GM18505 (cell line): Measurements from ENCODE around the gene TMEM179.
"Not testable (repeated sequence)": the region's sequence is repeated elsewhere in the genome, so short reads cannot be mapped to it uniquely, and the experiment has no call there.

Source experiments
- ATAC-seq: cut with Tn5 transposase; IDR thresholded peaks from one replicate; pipeline ENCODE4 v1.9.1; 2021; ENCODE audit not compliant: unreplicated experiment
- POLR2A ChIP-seq: IDR thresholded peaks from 4 replicates; pipeline ENCODE4 v1.6.1; 2011; ENCODE audit warnings: borderline replicate concordance; ENCODE audit not compliant: insufficient read depth, insufficient read length; ENCODE audit errors: extremely low read depth

Gene TMEM179

DNA sequence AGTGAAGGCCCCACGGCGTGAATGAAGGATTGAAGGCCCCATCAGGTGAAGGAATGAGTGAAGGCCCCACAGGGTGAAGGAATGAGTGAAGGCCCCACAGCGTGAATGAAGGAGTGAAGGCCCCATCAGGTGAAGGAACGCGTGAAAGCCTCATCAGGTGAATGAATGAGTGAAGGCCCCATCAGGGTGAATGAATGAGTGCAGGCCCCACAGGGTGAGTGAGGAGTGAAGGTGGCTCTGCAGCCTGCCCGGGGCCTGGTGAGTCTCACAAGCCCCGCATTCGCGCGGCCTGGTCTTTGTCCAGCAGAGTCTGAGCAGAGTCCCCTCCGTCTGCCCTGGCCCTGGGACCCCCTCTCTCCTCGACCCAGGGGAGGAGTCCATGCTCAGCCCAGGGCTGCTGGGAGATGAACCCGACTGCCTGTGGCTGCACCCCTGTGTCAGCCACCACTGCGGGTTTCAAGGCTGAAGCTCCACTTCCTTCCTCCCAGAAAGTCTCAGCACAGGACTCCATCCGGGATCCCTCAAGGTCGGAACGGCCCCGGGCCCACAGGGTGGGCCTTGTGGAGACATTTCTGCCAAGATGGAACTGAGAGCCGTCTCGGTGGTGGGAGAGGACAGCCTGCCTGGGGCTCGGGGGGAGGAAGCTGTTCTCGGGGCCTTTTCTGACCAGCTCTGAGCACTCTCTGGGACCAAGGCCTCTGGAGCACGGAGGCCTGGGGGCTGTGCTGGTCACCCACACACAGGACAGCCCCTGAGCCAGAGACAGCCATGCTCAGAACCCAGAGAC is 37.4 kb upstream of the TMEM179 start:
- no peak for ATAC-seq
- TF ChIP-seq POLR2A, result no peak

DNA sequence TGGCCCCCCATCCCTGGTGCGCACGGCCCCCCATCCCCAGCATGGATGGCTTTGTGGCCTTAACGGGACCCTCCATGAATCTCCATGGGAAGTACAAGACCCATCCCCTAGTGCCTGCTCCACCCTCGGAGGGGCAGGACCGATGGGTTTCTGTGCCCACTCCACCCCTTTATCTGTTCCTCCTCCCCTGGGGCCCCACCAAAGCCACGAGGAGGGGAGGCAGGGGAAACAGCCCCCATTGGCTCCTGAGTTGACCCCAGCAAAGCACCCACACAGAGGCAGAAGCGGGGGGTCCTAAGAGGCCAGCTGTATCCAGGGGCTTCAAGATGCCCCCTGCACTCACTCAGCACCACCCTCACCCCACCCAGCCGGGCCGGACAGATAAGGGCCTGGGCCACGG is 36.1 kb upstream of the TMEM179 start:
- ATAC-seq, result no peak
- no peak for TF ChIP-seq POLR2A

DNA sequence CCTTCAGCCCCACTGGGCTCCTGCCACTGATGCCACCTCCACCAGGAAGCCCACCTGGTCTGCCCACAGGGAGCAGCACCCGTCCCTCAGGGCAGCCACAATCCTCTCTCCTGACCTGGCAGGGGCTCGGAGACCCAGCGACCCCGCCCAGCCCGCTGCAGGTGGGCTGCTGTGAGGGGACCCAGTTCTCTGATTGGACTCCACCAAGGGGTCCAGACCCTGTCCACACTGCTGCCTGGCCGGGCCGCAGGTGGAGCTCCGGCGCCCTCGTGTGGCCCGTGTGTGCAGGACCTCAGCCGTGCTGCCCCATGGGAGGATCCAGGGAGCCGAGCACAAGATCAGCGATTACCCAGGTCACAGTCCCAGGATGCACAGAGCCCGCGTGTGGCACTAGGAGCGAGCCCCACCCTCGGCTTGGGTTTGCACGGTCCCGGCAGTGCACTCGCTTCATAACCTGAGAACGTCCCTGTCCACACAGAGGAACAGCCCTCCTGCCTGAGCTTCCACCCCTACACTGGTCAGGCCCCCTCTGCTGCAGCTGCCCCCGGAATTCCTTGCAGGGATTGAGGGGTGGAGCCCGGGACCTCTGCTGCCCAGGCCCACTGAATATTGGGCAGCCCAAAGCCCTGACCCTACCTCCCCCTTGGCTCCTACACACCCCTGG is 35.4 kb upstream of the TMEM179 start:
- no peak for TF ChIP-seq POLR2A
- no peak for ATAC-seq

DNA sequence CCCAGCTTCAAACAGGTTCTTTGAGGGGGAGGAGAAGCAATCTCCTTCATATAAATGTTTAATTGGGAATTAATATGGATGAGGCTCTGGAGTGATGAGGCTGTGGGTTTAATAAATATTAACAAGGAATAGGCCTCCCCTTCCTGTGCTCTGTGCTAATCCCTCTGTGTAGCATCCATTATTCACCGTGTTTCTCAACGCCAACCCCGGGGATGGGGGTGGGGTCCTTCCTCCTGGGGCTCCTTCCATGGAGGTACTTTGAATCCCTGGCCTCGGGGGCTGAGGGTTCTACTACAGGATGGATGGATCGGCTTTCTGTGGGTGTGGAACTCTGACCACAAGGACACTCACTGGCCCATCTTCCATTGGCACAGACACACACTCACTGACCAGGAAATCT is 34.9 kb upstream of the TMEM179 start:
- TF ChIP-seq POLR2A, result no peak
- ATAC-seq, result no peak

DNA sequence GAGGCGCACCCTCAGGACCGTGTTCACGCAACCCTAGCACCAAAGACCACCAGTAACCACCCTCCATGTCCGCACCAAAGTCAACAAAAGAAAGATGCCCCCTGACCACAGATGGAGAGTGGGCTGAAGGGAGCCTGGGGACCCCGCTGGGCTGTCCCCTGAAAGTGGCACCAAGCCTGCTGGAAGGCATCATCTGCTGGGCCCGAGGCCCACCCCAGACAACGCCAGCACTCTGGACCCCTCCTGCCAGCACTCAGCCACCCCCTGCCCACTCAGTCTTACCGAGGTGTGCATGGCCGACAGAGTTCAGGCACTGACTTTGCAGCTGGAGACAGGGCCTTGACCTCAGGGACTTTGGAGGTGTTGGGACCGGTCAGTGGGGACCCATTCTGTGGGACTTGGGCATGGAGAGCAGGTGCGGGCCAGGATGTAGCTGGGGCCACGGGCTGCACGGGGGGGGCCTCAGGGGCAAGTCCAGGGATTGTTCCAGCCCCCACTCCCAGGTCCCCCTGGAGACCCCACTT is 34.4 kb upstream of the TMEM179 start:
- ATAC-seq, result no peak
- TF ChIP-seq POLR2A, result no peak

DNA sequence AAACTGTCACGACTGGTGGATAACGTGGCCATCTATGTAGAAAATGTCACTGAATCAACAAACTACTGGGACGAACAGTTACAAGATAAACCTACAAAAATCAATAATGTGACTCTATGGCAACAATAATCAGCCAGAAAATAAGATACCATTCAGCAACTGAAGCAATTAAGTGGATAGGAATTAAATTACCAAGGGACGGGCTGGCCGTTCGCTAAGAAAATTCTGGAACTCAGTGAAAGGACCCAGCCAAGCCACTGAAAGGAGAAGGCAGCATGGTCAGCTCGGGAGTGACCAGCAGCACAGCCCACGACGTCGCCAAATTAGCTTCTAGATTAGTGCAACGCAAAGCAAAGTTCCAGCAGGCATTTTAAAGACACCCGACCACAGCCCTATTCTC is 33.6 kb upstream of the TMEM179 start:
- ATAC-seq, result no peak
- TF ChIP-seq POLR2A, result no peak

DNA sequence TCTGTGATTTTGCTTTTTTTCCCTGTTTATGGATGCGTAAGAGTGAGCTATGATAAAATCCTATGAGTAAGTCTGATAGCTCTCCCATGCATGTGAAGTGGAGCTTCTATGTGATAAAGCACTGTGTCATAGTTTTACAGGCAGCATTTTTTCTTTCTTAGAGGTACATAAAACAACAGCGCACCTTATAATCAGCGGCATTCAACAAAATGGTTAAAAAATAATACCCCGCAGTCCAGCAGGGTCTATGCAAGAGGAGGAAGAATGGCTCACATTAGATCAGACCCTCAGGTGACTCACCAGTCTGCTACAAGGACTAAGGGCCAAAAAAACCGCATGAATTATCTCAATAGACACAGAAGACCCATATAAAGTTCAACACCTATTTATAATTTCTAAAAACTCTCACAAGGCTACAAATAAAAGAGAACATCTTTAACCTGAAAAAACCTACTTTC is 33.0 kb upstream of the TMEM179 start:
- ATAC-seq, result no peak
- TF ChIP-seq POLR2A, result no peak

DNA sequence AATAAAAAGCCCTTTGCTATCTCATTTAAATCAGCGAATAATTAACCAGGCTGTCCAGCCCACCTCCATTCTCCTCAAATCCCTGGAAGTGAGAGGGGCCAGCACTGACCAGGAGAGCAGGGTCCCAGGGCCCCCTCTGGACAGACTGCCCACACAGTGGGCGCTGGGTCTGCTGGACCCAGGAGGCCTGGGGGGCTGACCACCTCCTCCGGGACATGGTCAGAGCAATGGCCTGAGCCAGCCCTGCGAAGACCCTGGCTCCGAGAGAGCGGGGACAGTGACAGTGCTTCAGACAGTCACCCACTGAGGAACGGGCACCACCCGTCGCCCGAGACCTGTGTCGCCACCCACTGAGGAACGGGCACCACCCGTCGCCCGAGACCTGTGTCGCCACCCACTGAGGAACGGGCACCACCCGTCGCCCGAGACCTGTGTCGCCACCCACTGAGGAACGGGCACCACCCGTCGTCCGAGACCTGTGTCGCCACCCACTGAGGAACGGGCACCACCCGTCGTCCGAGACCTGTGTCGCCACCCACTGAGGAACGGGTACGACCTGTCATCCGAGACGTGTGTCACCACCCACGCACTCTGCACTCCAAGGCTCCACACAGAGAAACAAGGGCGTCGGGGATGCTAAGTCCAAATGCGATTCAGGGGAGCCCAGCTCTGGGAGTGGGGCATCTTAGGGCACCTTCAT is 32.4 kb upstream of the TMEM179 start:
- ATAC-seq, result not testable (repeated sequence)

DNA sequence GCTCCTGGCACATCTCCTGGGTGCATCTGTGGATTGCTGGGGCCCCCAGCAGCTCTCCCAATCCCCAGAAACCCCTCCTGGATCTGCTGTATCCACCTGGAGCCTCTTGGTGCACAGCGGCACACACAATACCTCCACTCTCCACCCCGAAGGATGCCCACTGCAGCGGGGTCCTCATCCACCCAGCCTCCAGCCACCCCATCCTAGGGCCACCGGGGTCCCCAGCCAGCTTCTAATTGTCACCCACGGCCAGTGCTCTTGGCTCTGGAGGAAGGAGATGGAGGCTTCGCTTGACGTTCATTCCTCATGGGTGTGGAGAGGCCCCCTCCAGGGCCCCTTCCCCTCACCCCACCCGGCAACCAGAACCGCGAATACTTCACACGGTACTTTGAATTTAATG is 31.6 kb upstream of the TMEM179 start:
- no peak for TF ChIP-seq POLR2A

DNA sequence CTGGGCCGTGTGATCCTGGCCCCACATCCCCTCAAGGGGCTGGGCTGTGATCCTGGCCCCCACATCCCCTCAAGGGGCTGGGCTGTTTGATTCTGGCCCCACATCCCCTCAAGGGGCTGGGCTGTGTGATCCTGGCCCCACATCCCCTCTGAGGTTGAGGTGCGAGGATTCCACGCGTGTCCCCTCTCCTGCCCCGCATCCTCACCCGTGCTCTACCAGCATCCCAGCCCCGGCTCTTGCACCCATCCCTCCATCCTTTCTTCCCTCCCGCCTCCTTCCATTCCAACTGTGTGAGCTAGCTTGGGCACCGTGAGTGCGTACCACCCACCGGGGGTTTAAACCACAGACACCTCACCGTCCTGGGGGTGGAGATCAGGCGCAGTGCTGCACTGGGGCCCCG is 31.1 kb upstream of the TMEM179 start:
- no peak for ATAC-seq
- TF ChIP-seq POLR2A, result no peak

More for the DNA sequence above, 31.6 kb upstream of the TMEM179 start:
- no peak for ATAC-seq

DNA sequence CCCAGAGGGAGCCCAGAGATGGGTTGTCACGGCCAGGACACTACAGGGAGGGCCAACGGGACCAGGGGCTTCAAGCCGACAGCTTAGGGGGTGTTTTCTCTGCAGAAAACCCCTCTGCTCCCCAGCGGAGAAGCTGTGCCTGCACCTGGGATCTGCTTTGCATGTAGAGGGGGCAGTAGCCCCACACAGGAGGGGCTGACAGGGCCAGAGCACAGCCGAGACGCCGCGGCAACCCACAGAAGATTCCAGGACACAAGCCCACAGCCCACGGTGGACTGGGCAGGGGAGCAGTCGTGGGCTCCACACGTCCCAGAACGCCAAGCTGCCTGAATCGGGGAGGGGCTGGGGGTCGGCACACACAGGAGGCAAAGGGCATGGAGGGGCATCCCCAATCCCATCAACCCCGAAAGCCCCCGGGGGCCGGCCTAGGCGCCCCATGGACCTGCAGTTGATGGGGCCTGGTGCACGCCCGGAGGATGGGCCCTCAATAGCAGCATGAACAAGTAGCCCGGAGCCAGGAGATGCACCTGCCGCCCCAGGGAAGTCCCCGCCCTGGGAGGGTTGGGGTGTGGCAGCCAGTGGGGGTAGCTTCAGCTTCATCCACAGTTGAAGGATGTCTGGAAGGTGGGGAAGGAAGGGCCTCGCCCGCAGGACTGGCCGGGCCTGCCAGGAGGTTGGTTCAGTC is 30.5 kb upstream of the TMEM179 start:
- TF ChIP-seq POLR2A, result no peak
- ATAC-seq, result no peak

DNA sequence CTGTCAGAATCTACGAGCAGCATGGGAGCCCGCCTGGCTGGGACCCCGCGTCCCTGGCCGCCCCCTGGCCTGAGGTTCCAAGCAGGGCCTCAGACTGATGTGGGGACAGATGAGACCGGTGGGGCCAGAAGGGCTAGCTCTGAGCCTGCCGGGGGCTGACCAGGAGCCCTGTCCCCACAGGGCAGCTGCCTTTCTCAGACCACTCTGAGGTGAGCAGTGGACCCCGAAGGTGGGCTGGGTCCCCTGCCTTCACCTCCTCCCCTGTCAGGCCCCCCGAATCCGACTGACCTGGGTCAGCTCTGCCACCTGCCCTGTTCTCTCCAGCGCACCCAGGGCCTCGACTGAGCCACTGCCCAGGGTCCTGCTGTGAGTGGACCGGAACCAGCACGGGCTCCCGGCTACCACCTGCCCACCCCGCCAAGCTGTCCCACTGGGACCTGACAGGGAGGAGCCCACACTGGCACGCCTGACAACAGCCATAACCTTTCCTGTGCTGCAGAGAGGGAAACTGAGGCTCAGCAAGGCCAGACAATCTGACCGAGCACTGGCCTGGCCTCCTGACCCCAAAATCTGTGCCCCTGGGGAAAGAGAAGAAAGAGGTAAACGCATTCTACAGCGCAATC is 29.7 kb upstream of the TMEM179 start:
- no peak for ATAC-seq
- no peak for TF ChIP-seq POLR2A
